ENCODE results near the gene PTPN14. TPM values are rescaled to one million over a fixed set of nuclear protein-coding genes. Genes with fewer than 3 reads are reported as not detected.

PTPN14 gene
- total RNA-seq, 1 experiment from 2014 or later, result 76.4 TPM

DNA sequence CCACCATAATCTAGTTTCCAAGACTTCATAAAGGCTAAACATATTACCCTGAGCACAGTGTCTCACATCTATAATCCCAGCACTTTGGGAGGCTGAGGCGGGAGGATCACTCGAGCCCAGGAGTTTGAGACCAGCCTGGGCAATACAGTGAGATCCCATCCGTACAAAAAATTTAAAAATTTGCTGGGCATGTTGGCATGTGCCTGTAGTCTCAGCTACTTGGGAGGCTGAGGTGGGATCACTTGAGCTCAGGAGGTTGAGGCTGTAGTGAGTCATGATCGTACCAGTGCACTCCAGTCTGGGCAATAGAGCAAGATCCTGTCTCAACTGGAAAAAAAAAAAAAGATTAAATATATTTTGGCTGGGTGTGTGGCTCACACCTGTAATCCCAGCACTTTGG lies 90.1 kb downstream of the PTPN14 start:
- WGBS (ENCODE audit: extremely low coverage, insufficient read length, low lambda C conversion rate), result no CpG with 5 or more reads among the region's 4 CpGs

More for the DNA sequence above, 90.1 kb downstream of the PTPN14 start:
- Histone ChIP-seq H3K4ac (ENCODE audit: low read depth, low read length) (no peak overlapping the region), H3K9ac (ENCODE audit: extremely low read depth, insufficient read length, low read length) (no peak overlapping the region), H2BK15ac (ENCODE audit: low read depth, low read length) (no peak overlapping the region), H3K56ac (ENCODE audit: insufficient read length, low read depth, low read length) (no peak overlapping the region), H3K27ac (ENCODE audit: insufficient read length, low read depth, low read length) (no peak overlapping the region), H3K4me2 (ENCODE audit: insufficient read depth, insufficient read length, low read length) (no peak overlapping the region), H4K20me1 (ENCODE audit: control insufficient read depth, insufficient read depth, insufficient read length) (no peaks in the 10 kb centered on the region), H3K27me3 (ENCODE audit: insufficient read depth, low read length) (no peaks in the 10 kb centered on the region), H2BK20ac (ENCODE audit: low read depth, low read length, poor library complexity, severe bottlenecking) (no peak overlapping the region), H3K18ac (ENCODE audit: insufficient read length, low read depth, low read length) (no peak overlapping the region), H3K9me3 (ENCODE audit: control insufficient read depth, low read depth, low read length) (no peaks in the 10 kb centered on the region), H2BK120ac (ENCODE audit: low read depth, low read length, poor library complexity, severe bottlenecking) (no peak overlapping the region), H3K4me1 (ENCODE audit: insufficient read depth, low read length) (no peaks in the 10 kb centered on the region; the same call in 1 of the 2 replicates), H3K14ac (ENCODE audit: insufficient read depth, low read length) (no peak overlapping the region), H3K23me2 (ENCODE audit: insufficient read length, low read depth, low read length, poor library complexity, severe bottlenecking) (no peaks in the 10 kb centered on the region), H3K79me2 (ENCODE audit: insufficient read depth, low read length) (peaks cover 7% of the 10 kb centered on the region; the same call in 1 of the 2 replicates), H3T11ph (ENCODE audit: low read length) (no peak overlapping the region), H4K91ac (ENCODE audit: insufficient read length, low read depth, low read length) (no peak overlapping the region), H2AK5ac (ENCODE audit: insufficient read length, low read length) (no peak overlapping the region), H3K23ac (ENCODE audit: insufficient read length, low read depth, low read length) (no peak overlapping the region), H4K5ac (ENCODE audit: insufficient read length, low read depth, low read length) (no peak overlapping the region), H3K79me1 (ENCODE audit: insufficient read depth, low read depth, low read length, poor library complexity, severe bottlenecking) (no peaks in the 10 kb centered on the region), H2BK5ac (ENCODE audit: insufficient read length, low read length) (no peak overlapping the region), H4K8ac (replicated peaks; ENCODE audit: insufficient read length, low read depth, low read length) (no peak overlapping the region), H2AFZ (ENCODE audit: low read length) (no peak overlapping the region), H2BK12ac (ENCODE audit: insufficient read length, low read depth, low read length) (no peak overlapping the region)
- Mint-ChIP-seq H3K9me3 (no peaks in the 10 kb centered on the region), H3K36me3 (ENCODE audit: insufficient read depth in 1 of 3, low read depth in 3 of 3) (peaks cover 0 to 14% (median 0%) of the 10 kb centered on the region in 3 experiments; a peak in 3 of 7 replicates), H3K27ac (no peak overlapping the region), H3K4me3 (no peak overlapping the region), H3K4me1 (peaks cover 12 to 29% of the 10 kb centered on the region in 2 experiments), H3K27me3 (ENCODE audit: low read depth) (no peaks in the 10 kb centered on the region)
- DNase-seq, result no peak
- TF ChIP-seq CTCF (conservative IDR thresholded peaks at IDR 0.05), result no peak
